Neural cell (in vitro differentiated cells): ENCODE data around the gene NOL4L. TPM values are rescaled to one million over a fixed set of nuclear protein-coding genes. Genes with fewer than 3 reads are reported as not detected.

ENCODE experiments used
- H2AFZ ChIP-seq: fragments of 200-600, 300-800 bp; sonication (generic), shearing (Covaris generic); 2 replicates; pipeline ENCODE4 v1.6.0; 2014; ENCODE audit warnings: low read depth, mild to moderate bottlenecking, antibody characterized with exemption, low read length, moderate library complexity
- H3F3A ChIP-seq: fragments of 200-600 bp; shearing (Covaris generic); 2 replicates; pipeline ENCODE4 v1.6.1; 2016; ENCODE audit warnings: mild to moderate bottlenecking, moderate library complexity, mixed read lengths, antibody characterized with exemption, low read length; ENCODE audit not compliant: insufficient read depth, poor library complexity, severe bottlenecking
- H3K27ac ChIP-seq: fragments of 200-600, 300-800 bp; sonication (generic), shearing (Covaris generic); 2 replicates; pipeline ENCODE4 v1.5.1; 2014; ENCODE audit warnings: mild to moderate bottlenecking, low read length, moderate library complexity
- H3K27me3 ChIP-seq: fragments of 300-800, 200-600 bp; sonication (generic), shearing (Covaris generic); 2 replicates; pipeline ENCODE4 v1.6.0; 2014; ENCODE audit warnings: mild to moderate bottlenecking, low read depth, low read length, moderate library complexity; ENCODE audit not compliant: insufficient read depth
- H3K36me3 ChIP-seq: fragments of 300-800, 200-600 bp; sonication (generic), shearing (Covaris generic); 2 replicates; pipeline ENCODE4 v1.5.1; 2014; ENCODE audit warnings: mild to moderate bottlenecking, antibody characterized with exemption, low read length, moderate library complexity; ENCODE audit not compliant: insufficient read depth
- H3K4me2 ChIP-seq: fragments of 300-800, 200-600 bp; sonication (generic), shearing (Covaris generic); 2 replicates; pipeline ENCODE4 v1.6.0; 2014; ENCODE audit warnings: mild to moderate bottlenecking, low read length
- H3K4me3 ChIP-seq: fragments of 300-800, 200-600 bp; sonication (generic), shearing (Covaris generic); 2 replicates; pipeline ENCODE4 v1.5.1; 2014; ENCODE audit warnings: mild to moderate bottlenecking, low read length, moderate library complexity
- H3K79me2 ChIP-seq: fragments of 200-600 bp; shearing (Covaris generic); replicated peaks from 2 replicates; pipeline ENCODE4 v1.6.0; 2014; ENCODE audit warnings: mild to moderate bottlenecking, low read length, moderate library complexity; ENCODE audit not compliant: insufficient read depth
- H3K9ac ChIP-seq: fragments of 300-800, 200-600 bp; sonication (generic), shearing (Covaris generic); 2 replicates; pipeline ENCODE4 v1.6.1; 2016; ENCODE audit warnings: mild to moderate bottlenecking, low read length, mixed read lengths
- H3K9me2 ChIP-seq: fragments of 200-600 bp; shearing (Covaris generic); 2 replicates; pipeline ENCODE4 v1.6.1; 2016; ENCODE audit warnings: mild to moderate bottlenecking, low read length, mixed read lengths; ENCODE audit not compliant: insufficient read depth
- H3K9me3 ChIP-seq: fragments of 200-600, 300-800 bp; sonication (generic), shearing (Covaris generic); 2 replicates; pipeline ENCODE4 v1.6.1; 2016; ENCODE audit warnings: mild to moderate bottlenecking, mixed run types, low read length, moderate library complexity, mixed read lengths
- H4K20me1 ChIP-seq: fragments of 200-600 bp; shearing (Covaris generic); 2 replicates; pipeline ENCODE4 v1.6.1; 2016; ENCODE audit warnings: mild to moderate bottlenecking, mixed run types; ENCODE audit not compliant: insufficient read depth
- EP300 ChIP-seq: fragments of 450-650 bp; conservative IDR thresholded peaks from 2 replicates; pipeline ENCODE4 v1.6.1; 2014; ENCODE audit warnings: antibody characterized with exemption, mild to moderate bottlenecking, moderate library complexity; ENCODE audit not compliant: poor library complexity, severe bottlenecking
- EZH2 ChIP-seq: fragments of 200-600, 300-800 bp; shearing (Covaris generic), sonication (generic); IDR thresholded peaks from 2 replicates; pipeline ENCODE4 v1.6.1; 2014; ENCODE audit warnings: antibody characterized with exemption, low read length, borderline replicate concordance, mild to moderate bottlenecking; ENCODE audit not compliant: insufficient read depth, poor library complexity, severe bottlenecking
- MXI1 ChIP-seq: fragments of 450-650 bp; conservative IDR thresholded peaks from 2 replicates; pipeline ENCODE4 v1.6.1; 2014; ENCODE audit warnings: antibody characterized with exemption, mild to moderate bottlenecking; ENCODE audit not compliant: poor library complexity, severe bottlenecking
- POLR2AphosphoS5 ChIP-seq: IDR thresholded peaks from 2 replicates; pipeline ENCODE4 v1.6.1; 2012
- RAD21 ChIP-seq: fragments of 450-650 bp; conservative IDR thresholded peaks from 2 replicates; pipeline ENCODE4 v1.6.1; 2014; ENCODE audit warnings: antibody characterized with exemption, mild to moderate bottlenecking, moderate library complexity
- SMC3 ChIP-seq: fragments of 450-650 bp; conservative IDR thresholded peaks from 2 replicates; pipeline ENCODE4 v1.6.1; 2014; ENCODE audit warnings: antibody characterized with exemption, mild to moderate bottlenecking, moderate library complexity; ENCODE audit not compliant: poor library complexity
- TAF1 ChIP-seq: IDR thresholded peaks from 2 replicates; pipeline ENCODE4 v1.6.1; 2012; ENCODE audit warnings: low read depth
- polyA plus RNA-seq: library from polyadenylated mRNA; depleted of rRNA; stranded (reverse); fragments of >200 nt; gene quantifications from 2 replicates; pipeline ENCODE4 v1.2.3, GENCODE V29; 2014
- TF ChIP-seq, protein P1 (sequence below): fragments of 450-650 bp; IDR thresholded peaks from 2 replicates; pipeline ENCODE4 v1.5.1; 2014; ENCODE audit warnings: antibody characterized with exemption, mild to moderate bottlenecking, moderate library complexity; ENCODE audit not compliant: poor library complexity, severe bottlenecking
- TF ChIP-seq, protein P2 (sequence below): IDR thresholded peaks from 2 replicates; pipeline ENCODE4 v1.6.1; 2012; ENCODE audit warnings: borderline replicate concordance

The NOL4L gene
- polyA plus RNA-seq, 1 donor from 2014 or later = 20.4 TPM

DNA sequence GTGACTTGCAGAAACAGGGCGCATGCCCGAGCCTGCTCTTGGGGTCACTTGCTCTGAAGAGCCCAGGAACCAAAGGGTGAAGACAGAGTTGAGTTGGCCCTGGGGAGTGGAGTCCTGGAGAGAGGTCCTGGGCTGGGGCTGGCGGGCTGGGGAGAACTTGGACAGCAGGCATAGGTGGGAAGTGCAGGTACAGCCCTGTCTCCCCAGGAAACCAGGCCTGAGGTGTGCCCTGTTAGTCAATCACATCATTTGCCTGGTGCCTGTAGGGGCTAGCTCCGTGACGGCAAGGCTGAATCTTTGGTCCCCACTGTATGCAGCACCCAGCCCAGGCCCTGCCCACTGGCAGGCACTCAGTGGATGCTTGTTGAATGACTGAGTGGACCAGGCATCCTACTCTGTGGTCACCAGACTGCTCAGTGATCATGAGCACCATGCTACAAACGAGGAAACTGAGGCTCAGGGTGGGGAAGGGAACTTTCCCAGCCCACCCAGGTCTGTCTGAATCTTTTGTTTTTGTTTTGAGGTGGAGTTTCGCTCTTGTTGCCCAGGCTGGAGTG lies 15.6 kb upstream of the NOL4L start:
- Histone ChIP-seq H3K4me3 (no peak overlapping the region), H3K27ac (no peak overlapping the region), H2AFZ (no peak overlapping the region), H3K9me3 (no peaks in the 10 kb centered on the region), H3K9ac (no peak overlapping the region), H3K36me3 (no peaks in the 10 kb centered on the region), H3K79me2 (no peaks in the 10 kb centered on the region), H3F3A (no peaks in the 10 kb centered on the region), H3K27me3 (no peaks in the 10 kb centered on the region), H3K4me2 (no peak overlapping the region), H4K20me1 (no peaks in the 10 kb centered on the region), H3K9me2 (no peaks in the 10 kb centered on the region)
- TF ChIP-seq, protein P1, sequence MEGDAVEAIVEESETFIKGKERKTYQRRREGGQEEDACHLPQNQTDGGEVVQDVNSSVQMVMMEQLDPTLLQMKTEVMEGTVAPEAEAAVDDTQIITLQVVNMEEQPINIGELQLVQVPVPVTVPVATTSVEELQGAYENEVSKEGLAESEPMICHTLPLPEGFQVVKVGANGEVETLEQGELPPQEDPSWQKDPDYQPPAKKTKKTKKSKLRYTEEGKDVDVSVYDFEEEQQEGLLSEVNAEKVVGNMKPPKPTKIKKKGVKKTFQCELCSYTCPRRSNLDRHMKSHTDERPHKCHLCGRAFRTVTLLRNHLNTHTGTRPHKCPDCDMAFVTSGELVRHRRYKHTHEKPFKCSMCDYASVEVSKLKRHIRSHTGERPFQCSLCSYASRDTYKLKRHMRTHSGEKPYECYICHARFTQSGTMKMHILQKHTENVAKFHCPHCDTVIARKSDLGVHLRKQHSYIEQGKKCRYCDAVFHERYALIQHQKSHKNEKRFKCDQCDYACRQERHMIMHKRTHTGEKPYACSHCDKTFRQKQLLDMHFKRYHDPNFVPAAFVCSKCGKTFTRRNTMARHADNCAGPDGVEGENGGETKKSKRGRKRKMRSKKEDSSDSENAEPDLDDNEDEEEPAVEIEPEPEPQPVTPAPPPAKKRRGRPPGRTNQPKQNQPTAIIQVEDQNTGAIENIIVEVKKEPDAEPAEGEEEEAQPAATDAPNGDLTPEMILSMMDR = no peak
- TF ChIP-seq, protein P2, sequence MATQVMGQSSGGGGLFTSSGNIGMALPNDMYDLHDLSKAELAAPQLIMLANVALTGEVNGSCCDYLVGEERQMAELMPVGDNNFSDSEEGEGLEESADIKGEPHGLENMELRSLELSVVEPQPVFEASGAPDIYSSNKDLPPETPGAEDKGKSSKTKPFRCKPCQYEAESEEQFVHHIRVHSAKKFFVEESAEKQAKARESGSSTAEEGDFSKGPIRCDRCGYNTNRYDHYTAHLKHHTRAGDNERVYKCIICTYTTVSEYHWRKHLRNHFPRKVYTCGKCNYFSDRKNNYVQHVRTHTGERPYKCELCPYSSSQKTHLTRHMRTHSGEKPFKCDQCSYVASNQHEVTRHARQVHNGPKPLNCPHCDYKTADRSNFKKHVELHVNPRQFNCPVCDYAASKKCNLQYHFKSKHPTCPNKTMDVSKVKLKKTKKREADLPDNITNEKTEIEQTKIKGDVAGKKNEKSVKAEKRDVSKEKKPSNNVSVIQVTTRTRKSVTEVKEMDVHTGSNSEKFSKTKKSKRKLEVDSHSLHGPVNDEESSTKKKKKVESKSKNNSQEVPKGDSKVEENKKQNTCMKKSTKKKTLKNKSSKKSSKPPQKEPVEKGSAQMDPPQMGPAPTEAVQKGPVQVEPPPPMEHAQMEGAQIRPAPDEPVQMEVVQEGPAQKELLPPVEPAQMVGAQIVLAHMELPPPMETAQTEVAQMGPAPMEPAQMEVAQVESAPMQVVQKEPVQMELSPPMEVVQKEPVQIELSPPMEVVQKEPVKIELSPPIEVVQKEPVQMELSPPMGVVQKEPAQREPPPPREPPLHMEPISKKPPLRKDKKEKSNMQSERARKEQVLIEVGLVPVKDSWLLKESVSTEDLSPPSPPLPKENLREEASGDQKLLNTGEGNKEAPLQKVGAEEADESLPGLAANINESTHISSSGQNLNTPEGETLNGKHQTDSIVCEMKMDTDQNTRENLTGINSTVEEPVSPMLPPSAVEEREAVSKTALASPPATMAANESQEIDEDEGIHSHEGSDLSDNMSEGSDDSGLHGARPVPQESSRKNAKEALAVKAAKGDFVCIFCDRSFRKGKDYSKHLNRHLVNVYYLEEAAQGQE = no peak
- TF ChIP-seq EZH2 (no peak), TAF1 (no peak), EP300 (no peak), MXI1 (no peak), POLR2AphosphoS5 (no peak), SMC3 (no peak), RAD21 (no peak)

DNA sequence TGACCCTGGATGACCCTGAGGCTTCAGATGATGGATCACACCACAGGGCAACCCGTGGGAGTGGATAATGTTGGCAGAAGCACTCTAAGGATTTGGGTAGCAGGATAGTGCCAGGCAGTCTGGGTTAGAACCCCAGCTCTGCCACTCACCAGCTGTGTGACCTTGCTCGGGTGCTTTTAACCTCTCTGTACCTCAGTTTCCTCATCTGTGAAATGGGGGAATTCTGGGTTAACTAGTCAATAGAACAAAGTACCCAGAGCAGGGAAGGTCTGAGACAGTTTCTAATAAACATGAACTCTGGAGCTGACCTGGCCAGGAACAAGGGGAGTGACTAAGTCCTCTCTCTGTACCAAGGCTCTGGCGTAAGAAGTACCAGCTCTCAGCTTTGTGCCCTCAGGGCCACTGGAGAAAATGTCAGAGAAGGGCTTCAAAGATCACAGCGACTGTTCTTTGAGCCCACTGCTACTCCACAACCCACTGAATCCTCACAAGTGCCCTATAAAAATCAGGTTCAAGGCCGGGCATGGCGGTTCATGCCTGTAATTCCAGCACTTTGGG lies 14.7 kb upstream of the NOL4L start:
- no peaks in the 10 kb centered on the region for H3K79me2 ChIP-seq
- H2AFZ ChIP-seq = no peak overlapping the region
- H3F3A ChIP-seq = no peaks in the 10 kb centered on the region
- H3K9me3 ChIP-seq = no peaks in the 10 kb centered on the region
- H3K4me3 ChIP-seq = no peak overlapping the region
- H3K9me2 ChIP-seq = no peaks in the 10 kb centered on the region
- TF ChIP-seq, protein P2 = no peak
- no peak for TF ChIP-seq SMC3
- no peak for TF ChIP-seq TAF1
- TF ChIP-seq EP300 = no peak
- TF ChIP-seq RAD21 = no peak
- no peak for TF ChIP-seq EZH2
- no peak for TF ChIP-seq MXI1
- TF ChIP-seq, protein P1 = no peak
- H3K9ac ChIP-seq = no peak overlapping the region
- no peak overlapping the region for H3K27ac ChIP-seq
- no peaks in the 10 kb centered on the region for H3K27me3 ChIP-seq
- no peaks in the 10 kb centered on the region for H3K36me3 ChIP-seq
- H3K4me2 ChIP-seq = no peak overlapping the region
- H4K20me1 ChIP-seq = no peaks in the 10 kb centered on the region
